ENCODE data around the gene SDCCAG8. TPM values are rescaled to one million over a fixed set of nuclear protein-coding genes. Genes with fewer than 3 reads are reported as not detected.

Gene SDCCAG8
- total and polyA plus RNA-seq, 11 donors = 7.8 to 36.6 (median 21.6) TPM

- no peak for ATAC-seq
Observed at GRCh38 chr1:243299069-243299468, 43.2 kb downstream of the SDCCAG8 start.

GRCh38 chr1:243301059-243301458, 45.2 kb downstream of the SDCCAG8 start:
- WGBS, 4 donors = 90 to 97% (median 95%) methylated on average over 2 of the region's 2 CpGs
- ATAC-seq = no peak
- Histone ChIP-seq H3K36me3 (peaks cover 0 to 38% (median 18%) of the 10 kb centered on the region in 9 donors), H3K27ac (no peak overlapping the region), H3K4me1 (no peaks in the 10 kb centered on the region), H3K9me3 (peaks cover 0 to 15% (median 0%) of the 10 kb centered on the region in 12 donors), H3K4me3 (no peak overlapping the region), H3K27me3 (no peaks in the 10 kb centered on the region)
- TF ChIP-seq CTCF (IDR thresholded peaks at IDR 0.05) (no peak), POLR2A (IDR thresholded peaks at IDR 0.05) (no peak)
- DNase-seq = no peak
- intact Hi-C loops (cut with DNase I) = no loop called here

More at GRCh38 chr1:243299069-243299468, 43.2 kb downstream of the SDCCAG8 start:
- Histone ChIP-seq H3K4me1 (no peaks in the 10 kb centered on the region), H3K27me3 (no peaks in the 10 kb centered on the region), H3K4me3 (no peak overlapping the region), H3K27ac (no peak overlapping the region), H3K9me3 (peaks cover 0 to 17% (median 0%) of the 10 kb centered on the region in 12 donors), H3K36me3 (peaks cover 0 to 44% (median 18%) of the 10 kb centered on the region in 9 donors)
- no peak for TF ChIP-seq CTCF (IDR thresholded peaks at IDR 0.05)
- intact Hi-C loops (cut with DNase I) = no loop called here
- no peak for DNase-seq
- WGBS, 4 donors = 97 to 100% (median 99%) methylated on average over 1 of the region's 1 CpG

- Histone ChIP-seq H3K27ac (peak overlapping the region in 1 of 12 donors; percentile 80), H3K27me3 (no peaks in the 10 kb centered on the region), H3K4me1 (peaks cover 0 to 38% (median 5%) of the 10 kb centered on the region in 12 donors), H3K4me3 (no peak overlapping the region), H3K36me3 (peaks cover 0 to 37% (median 34%) of the 10 kb centered on the region in 9 donors), H3K9me3 (no peaks in the 10 kb centered on the region)
- WGBS, 4 donors = 95 to 100% (median 99%) methylated on average over 1 of the region's 1 CpG
- DNase-seq (no peak), ATAC-seq (no peak)
- TF ChIP-seq CTCF (IDR thresholded peaks at IDR 0.05) = no peak
- no peak for TF ChIP-seq POLR2A (IDR thresholded peaks at IDR 0.05)
- intact Hi-C loops (cut with DNase I) = no loop called here
Observed at GRCh38 chr1:243311809-243312208, 56.0 kb downstream of the SDCCAG8 start.

GRCh38 chr1:243312952-243313634, 57.3 kb downstream of the SDCCAG8 start:
- DNase-seq (no peak), ATAC-seq (peak in 2 of 4 donors; percentile 46 to 53)
- H3K36me3 ChIP-seq = peaks cover 0 to 43% (median 36%) of the 10 kb centered on the region in 9 donors
- WGBS, 4 donors = 77 to 84% (median 80%) methylated on average over 5 of the region's 5 CpGs
- TF ChIP-seq CTCF (IDR thresholded peaks at IDR 0.05) (no peak), POLR2A (IDR thresholded peaks at IDR 0.05) (no peak)
- H3K4me3 ChIP-seq = no peak overlapping the region
- no peaks in the 10 kb centered on the region for H3K9me3 ChIP-seq
- intact Hi-C loops (cut with DNase I) = no loop called here
- H3K27ac ChIP-seq = peak overlapping the region in 3 of 12 donors; percentile 6 to 80 (median 20)
- no peaks in the 10 kb centered on the region for H3K27me3 ChIP-seq
- H3K4me1 ChIP-seq = peaks cover 0 to 38% (median 5%) of the 10 kb centered on the region in 12 donors
